Peyer's patch (tissue), 4 donors: Measurements from ENCODE around the gene RALGPS1.

Source experiments
- POLR2A ChIP-seq, 2 donors: fragments of 450-650 bp; IDR thresholded peaks; one replicate each; pipeline ENCODE4 v1.5.1; 2017; ENCODE audit warnings: antibody characterized with exemption in 2 of 2, mild to moderate bottlenecking in 2 of 2, moderate library complexity in 2 of 2
- TF ChIP-seq, protein P1 (sequence below), 6 experiments: fragments of 450-650 bp in 4 of 6; fragments of 200-600 bp in 2 of 6; sonication (generic) in 1 of 6; IDR thresholded peaks; one replicate each; pipeline ENCODE4 v1.5.1; 2017 to 2019; ENCODE audit warnings: antibody characterized with exemption in 6 of 6, mild to moderate bottlenecking in 3 of 6, moderate library complexity in 1 of 6

DNA sequence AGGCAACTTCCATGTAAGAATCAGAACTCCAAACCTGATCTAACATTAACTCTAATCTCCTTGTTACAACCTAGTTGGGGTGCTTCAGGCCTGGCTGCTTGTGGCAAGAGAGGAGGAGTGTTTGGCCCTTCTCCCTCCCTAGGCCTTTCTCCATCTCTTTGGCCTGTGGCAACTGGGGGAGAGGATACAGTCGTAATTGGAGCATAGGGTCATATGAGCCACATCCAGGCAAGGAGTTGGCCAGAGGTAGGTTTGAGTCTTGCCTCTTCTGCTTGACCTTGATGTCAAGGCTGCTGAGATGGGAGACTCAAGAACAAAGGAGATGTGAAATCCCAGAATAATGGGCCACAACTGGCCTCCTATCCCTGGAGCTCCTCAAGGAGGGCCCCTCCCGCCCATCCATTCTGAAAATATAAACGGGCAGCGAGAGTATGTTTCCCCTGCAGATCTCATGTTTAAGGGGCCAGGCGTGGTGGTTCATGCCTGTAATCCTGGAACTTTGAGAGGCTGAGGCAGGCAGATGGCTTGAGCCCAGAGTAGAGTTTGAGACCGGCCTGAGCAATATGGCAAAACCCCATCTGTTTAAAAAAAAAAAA, 267.1 kb downstream of the RALGPS1 start:
- TF ChIP-seq POLR2A (IDR thresholded peaks at IDR 0.05): no peak
- TF ChIP-seq, protein P1, sequence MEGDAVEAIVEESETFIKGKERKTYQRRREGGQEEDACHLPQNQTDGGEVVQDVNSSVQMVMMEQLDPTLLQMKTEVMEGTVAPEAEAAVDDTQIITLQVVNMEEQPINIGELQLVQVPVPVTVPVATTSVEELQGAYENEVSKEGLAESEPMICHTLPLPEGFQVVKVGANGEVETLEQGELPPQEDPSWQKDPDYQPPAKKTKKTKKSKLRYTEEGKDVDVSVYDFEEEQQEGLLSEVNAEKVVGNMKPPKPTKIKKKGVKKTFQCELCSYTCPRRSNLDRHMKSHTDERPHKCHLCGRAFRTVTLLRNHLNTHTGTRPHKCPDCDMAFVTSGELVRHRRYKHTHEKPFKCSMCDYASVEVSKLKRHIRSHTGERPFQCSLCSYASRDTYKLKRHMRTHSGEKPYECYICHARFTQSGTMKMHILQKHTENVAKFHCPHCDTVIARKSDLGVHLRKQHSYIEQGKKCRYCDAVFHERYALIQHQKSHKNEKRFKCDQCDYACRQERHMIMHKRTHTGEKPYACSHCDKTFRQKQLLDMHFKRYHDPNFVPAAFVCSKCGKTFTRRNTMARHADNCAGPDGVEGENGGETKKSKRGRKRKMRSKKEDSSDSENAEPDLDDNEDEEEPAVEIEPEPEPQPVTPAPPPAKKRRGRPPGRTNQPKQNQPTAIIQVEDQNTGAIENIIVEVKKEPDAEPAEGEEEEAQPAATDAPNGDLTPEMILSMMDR (IDR thresholded peaks at IDR 0.05): no peak
